Medulla oblongata (tissue), 1 donor: ENCODE data around the gene SLC35E2B.
A peak's percentile ranks its signal among the peaks of the same experiment; 100 is the strongest.
"Not testable (repeated sequence)": the region's sequence is repeated elsewhere in the genome, so short reads cannot be mapped to it uniquely, and the experiment has no call there.

ENCODE experiments used
- DNase-seq: peaks from one replicate; pipeline ENCODE4 v3.0.0-alpha.2; 2015; ENCODE audit errors: extremely low spot score

Gene SLC35E2B

GRCh38 chr1:1639368-1639767 is 53.2 kb downstream of the SLC35E2B start:
- DNase-seq = not testable (repeated sequence)

- not testable (repeated sequence) for DNase-seq
These were observed 54.1 kb downstream of the SLC35E2B start for GRCh38 chr1:1638528-1638927.

DNA sequence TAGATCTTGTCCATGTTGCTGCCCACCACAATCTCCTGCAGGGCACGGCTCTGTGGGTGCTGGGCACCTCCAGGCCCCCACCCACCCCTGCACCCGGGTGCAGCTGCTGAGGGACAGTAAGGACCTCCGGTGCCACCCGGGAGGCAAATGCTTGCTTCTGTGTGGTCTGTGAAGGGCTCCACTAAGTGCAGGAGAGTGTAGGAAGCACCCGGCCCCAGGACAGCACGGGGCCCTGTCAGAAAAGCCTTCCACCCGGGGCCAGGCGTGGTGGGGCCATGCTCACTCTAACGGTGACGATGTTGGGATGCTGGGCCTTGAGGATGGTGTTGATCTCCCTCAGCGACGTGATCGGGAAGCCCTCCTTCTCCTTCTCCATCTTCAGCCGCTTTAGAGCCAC is 55.1 kb downstream of the SLC35E2B start:
- DNase-seq = not testable (repeated sequence)

DNA sequence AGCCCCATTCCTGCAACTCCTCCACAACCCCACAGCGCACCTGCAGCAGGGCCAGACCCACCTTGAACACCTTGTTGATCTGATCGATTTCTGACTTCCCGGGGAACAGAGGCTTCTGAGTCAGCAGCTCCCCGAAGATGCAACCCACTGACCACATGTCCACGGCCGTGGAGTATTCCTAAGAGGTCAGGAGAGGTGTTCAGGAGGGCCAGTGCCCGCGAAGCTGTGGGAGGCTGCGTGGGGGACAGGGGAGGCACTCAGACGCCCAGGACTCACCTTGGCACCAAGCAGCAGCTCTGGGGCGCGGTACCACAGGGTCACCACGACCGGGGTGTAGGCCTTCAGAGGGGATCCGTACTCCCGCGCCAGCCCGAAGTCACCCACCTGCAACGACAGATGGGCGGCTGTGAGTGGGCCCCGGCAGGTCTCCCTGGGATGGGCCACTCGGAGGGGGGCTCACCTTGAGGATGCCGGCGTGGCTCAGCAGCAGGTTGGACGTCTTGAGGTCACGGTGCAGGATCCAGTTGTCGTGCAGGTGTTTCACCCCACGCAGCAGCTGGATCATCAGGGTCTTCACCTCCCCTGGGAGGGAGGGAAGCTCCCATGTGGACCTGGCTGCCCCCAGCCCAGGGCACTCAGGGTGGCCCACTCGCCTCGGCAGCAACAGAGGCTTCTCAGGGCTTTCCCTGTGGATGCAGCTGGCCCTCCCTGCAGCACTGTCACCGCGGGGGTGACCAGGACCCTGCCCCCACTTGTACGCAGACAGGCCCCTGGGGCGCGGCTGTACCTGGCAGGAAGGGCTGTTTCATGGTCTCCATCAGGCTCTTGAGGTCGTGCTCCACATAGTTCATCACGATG is 55.7 kb downstream of the SLC35E2B start:
- not testable (repeated sequence) for DNase-seq

DNA sequence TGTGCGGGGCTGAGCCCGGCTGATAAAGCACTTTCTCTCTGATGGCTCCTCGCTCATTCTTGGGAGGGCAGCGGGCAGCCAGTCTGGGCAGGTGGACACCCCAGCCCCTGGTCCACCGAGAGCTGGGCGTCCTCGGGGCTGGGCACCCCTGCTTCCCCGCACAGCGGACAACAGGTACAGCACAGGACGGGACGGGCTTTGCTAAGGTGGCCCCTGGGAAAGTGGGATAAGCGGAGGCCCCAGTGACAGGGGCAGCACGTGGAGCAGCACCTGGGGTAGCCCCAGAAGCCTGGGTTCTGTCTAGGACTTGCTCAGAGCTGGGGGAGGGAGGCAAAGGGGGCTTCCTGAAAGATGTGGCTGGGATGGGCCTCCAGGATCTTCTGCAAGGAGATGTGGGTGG is 58.0 kb downstream of the SLC35E2B start:
- not testable (repeated sequence) for DNase-seq

DNA sequence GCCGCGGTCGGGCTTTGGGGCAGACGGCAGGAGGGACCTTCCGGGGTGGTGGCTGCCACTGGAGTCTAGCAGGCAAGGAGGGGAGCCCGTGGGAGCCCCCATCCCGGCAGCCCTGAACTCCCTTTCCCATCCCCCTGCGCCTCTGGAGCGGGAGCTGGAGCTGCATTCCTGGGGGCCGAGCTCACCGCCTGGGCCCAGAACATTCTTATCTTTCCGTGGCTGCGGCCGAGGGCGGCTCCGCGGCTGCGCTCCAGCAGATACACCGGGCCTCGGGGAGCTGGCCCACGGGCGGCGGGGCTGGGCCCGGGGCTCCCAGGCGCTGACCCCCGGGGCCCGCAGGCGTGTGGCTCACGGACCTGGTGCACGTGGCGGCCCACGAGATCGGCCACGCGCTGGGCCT is 59.2 kb downstream of the SLC35E2B start:
- not testable (repeated sequence) for DNase-seq

DNA sequence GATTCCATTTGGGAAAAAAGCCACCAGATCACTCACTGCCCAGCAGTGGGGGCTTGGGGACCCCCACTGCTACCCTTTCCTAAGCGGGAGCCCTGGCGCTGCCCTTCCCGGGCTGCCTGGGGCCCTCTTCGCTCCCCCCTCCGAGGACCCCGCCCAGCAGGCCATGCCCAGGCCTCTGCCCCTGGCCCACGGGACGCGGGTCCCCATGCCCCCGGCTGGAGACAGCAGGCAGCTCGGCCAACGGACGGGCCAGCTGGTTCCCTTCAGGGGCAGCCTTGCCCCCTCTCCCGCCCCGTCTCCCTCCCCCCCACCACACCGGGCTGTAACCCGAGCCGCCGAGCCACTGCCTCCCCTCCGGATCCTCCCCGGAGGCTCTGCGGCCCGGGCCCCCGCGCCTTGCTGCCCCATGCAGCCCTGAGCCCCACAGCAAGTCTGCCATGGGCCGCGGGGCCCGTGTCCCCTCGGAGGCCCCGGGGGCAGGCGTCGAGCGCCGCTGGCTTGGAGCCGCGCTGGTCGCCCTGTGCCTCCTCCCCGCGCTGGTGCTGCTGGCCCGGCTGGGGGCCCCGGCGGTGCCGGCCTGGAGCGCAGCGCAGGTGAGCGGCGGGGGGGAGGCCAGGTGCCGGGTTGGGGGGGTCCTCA is 60.7 kb downstream of the SLC35E2B start, which contains the start of gene MMP23B:
TSS of gene MMP23B (plus strand) at position 392 of the 639 bp plus-strand sequence. CDS start at position 438, 46 bp downstream.
- DNase-seq = no peak

GRCh38 chr1:1630965-1631781 is 61.4 kb downstream of the SLC35E2B start:
- DNase-seq = peak; percentile 24

DNA sequence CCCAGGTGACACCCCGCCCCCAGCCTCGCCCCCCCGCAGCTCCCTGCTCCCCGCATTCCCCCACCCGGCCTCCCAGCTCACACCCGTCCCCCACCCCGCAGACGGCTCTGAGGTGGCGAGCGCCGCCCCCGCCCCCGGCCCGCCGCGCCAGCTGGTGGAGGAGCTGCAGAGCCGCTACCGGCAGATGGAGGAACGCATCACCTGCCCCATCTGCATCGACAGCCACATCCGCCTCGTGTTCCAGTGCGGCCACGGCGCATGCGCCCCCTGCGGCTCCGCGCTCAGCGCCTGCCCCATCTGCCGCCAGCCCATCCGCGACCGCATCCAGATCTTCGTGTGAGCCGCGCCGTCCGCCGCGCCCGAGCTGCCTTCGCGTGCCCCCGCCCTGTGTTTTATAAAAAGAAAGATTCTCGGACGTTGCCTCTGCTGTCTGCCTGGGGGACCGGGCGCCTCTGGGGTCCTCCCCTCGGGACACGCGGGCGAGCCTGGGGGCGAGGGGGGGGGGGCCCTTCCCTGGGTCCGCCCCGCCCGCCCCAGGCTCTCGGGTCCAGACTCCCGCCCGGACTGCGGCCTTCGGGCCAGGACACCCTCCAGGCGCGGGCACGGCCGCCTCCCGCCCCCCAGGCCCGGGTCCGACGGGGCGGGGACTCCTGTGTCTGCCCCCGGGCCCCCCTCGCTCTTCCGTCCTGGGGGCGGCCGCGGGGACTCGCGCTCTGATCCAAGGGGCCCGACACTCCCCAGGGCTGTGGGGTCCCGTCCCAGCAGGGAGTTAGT is 62.2 kb downstream of the SLC35E2B start:
- no peak for DNase-seq

DNA sequence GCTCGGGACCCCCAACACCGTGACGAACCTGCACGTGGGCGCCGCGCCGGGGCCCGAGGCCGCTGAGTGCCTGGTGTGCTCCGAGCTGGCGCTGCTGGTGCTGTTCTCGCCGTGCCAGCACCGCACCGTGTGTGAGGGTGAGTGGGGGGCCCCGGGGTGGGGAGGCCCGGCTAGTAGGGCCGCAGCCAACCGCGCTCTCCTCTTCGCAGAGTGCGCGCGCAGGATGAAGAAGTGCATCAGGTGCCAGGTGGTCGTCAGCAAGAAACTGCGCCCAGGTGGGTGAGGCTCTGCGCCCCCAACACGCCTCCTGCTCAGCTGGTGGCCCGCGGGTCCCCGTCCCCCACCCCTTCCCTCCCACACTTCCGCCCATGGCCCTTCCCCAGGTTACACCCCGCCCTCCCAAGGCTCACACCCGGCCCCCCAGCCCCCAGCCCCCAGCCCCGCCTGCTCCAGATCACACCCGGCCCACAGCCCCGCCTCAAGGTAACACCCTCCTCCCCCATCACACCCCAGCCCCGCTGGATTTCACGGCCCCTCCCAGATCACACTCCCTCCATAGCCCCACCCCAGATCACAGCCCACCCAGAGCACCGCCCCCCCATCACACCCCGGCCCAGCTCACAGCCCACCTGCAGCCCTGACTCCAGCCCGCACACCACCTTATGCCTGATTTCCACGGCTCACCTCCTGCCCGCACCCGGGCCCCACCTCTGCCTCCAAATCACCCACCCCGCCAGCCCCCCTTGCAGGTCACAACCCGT is 63.0 kb downstream of the SLC35E2B start:
- no peak for DNase-seq

- DNase-seq = no peak
These were observed 63.7 kb downstream of the SLC35E2B start for GRCh38 chr1:1628754-1629429.

- DNase-seq = no peak
These were observed 64.5 kb downstream of the SLC35E2B start for GRCh38 chr1:1627829-1628753.

GRCh38 chr1:1627261-1627828 is 65.2 kb downstream of the SLC35E2B start:
- DNase-seq = no peak

DNA sequence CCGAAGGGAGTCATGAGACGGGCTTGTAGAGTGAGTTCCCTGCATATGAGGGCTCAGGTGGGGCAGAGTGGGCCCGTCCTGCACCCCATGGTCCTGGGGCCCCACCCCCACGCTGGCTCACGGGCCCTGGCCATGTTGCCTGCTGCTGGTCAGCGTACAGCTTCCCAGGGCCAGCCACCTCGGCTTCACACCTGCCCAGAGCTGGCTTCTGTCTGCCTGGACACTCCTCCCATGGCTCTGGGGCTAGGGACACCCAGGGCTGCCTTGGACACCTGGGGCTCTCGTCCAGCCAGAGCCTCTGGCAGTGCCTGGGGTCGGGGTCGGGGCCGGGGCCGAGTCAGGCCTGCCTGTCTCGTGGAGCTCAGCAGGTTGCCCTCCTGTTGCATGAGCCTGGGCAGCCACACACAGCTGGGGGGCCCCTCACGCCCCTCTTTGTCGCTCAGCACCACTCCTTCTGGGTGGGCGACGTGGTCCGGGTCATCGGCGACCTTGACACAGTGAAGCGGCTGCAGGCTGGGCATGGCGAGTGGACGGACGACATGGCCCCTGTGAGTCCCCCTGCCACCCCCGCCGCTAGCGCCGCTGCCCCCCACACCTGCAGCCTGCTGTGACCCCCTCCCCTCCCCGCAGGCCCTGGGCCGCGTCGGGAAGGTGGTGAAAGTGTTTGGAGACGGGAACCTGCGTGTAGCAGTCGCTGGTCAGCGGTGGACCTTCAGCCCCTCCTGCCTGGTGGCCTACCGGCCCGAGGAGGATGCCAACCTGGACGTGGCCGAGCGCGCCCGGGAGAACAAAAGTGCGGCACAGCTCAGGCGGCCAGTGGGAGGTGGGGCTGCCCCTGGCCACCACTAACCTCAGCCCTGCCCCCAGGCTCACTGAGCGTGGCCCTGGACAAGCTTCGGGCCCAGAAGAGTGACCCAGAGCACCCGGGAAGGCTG is 66.1 kb downstream of the SLC35E2B start:
- no peak for DNase-seq

DNA sequence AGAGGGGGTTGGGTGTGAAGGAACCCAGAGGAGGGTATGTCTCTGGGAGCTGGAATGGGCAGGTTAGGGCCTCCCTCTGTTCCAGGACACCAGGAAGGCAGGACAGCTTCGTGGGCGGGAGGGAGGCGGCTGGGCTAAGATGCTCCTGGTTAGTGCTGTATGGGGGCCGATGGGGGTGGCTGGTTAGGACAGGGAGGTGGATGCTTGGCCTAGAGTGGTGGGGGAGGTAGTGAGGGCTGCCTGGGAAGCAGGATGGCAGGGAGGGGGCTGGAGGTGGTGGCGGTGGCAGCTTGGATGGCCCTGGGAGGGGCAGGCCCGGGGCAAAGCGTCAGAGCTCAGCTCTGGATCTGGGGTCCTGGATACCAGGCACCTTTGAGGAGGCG is 66.8 kb downstream of the SLC35E2B start:
- DNase-seq = no peak

- DNase-seq = no peak
These were observed 67.2 kb downstream of the SLC35E2B start for GRCh38 chr1:1625404-1625775.
